Central memory CD8-positive, alpha-beta T cell (primary cell): ENCODE data around the gene KRTAP10-4.
"Not testable (repeated sequence)": the region's sequence is repeated elsewhere in the genome, so short reads cannot be mapped to it uniquely, and the experiment has no call there.

Experiments
- ATAC-seq: fragments of 150-1000 bp; cut with Tn5 transposase; replicated peaks from 2 replicates; pipeline ENCODE4 v1.10.0; 2022; ENCODE audit warnings: mild to moderate bottlenecking, moderate FRiP score, moderate number of reproducible peaks; ENCODE audit not compliant: poor library complexity, severe bottlenecking; ENCODE audit errors: extremely low read depth
- DNase-seq, 2 donors: peaks; one replicate each; pipeline ENCODE4 v3.0.0; 2021; ENCODE audit warnings: low spot score in 2 of 2
- H3K27ac Mint-ChIP-seq: one replicate; pipeline ENCODE4 v1.8.0; 2022; ENCODE audit warnings: low read depth, mild to moderate bottlenecking, moderate library complexity, mixed read lengths
- H3K27me3 Mint-ChIP-seq: one replicate; pipeline ENCODE4 v1.8.0; 2022; ENCODE audit warnings: mixed read lengths
- H3K36me3 Mint-ChIP-seq: one replicate; pipeline ENCODE4 v1.8.0; 2022; ENCODE audit warnings: mild to moderate bottlenecking, moderate library complexity, mixed read lengths; ENCODE audit not compliant: insufficient read depth
- H3K4me1 Mint-ChIP-seq: one replicate; pipeline ENCODE4 v1.8.0; 2022; ENCODE audit warnings: mixed read lengths
- H3K4me3 Mint-ChIP-seq: one replicate; pipeline ENCODE4 v1.8.0; 2022; ENCODE audit warnings: mild to moderate bottlenecking, moderate library complexity, mixed read lengths
- H3K9me3 Mint-ChIP-seq: one replicate; pipeline ENCODE4 v1.8.0; 2022; ENCODE audit warnings: mixed read lengths

KRTAP10-4 gene

DNA sequence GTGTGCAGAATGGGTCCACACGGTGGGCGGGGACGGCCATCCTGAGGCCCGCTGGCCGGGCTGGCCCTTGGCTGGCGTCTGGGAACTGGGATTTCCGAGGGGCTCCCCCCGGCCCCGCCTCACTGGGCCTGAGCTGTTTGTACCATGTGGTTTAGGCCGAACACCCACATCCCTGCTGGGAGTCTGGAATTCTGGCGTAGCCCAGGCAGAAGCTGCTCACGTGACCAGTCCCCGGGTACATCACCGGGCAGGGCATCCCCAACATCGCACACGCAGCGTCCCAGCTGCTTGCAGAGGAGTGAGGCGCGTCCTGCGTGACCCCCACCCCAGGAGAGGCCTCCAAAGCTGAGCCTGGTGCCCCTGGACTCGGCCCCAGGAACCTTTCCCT lies 28.9 kb downstream of the KRTAP10-4 start:
- Mint-ChIP-seq H3K27me3 (peaks cover 35% of the 10 kb centered on the region), H3K9me3 (no peaks in the 10 kb centered on the region), H3K4me3 (no peak overlapping the region), H3K36me3 (peaks cover 2% of the 10 kb centered on the region), H3K4me1 (no peaks in the 10 kb centered on the region), H3K27ac (no peak overlapping the region)
- ATAC-seq: no peak
- no peak for DNase-seq

DNA sequence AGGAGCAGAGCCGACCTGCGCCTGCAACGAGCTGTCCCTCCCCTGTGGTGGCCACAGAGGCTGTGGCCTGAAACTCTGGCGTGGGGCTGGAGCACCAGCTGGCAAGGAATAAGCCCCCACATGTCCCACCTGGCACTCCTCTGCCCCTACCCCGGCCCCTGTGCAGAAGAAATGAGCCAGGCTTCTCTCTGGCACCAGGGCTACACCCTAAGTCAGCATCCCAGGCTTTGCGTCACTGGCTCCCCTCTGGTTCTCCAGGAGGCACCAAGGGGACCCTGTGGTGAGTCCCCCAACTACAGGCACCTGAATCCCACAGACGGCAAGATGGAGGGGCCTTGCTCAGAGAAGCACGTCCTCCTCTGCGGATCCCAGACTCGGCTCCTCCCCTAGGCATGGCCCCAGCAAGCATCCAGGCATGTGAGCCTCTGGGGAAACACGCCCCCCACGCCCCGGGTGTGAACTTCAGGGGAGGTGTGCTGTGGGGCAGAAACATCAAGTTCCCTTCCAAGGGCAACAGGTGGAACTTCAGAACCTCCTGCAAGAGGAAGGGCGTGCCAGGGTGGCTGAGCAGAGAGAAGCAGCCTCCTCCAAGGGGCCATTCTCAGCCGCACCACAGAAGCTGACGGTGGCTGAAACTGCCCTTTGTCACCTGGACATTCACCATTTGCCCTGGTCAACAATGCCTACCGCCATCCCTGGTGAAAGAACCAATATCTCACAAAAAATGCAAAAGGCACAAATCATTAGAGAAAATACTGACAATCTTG lies 29.8 kb downstream of the KRTAP10-4 start:
- no peaks in the 10 kb centered on the region for H3K9me3 Mint-ChIP-seq
- peaks cover 29% of the 10 kb centered on the region for H3K27me3 Mint-ChIP-seq
- H3K27ac Mint-ChIP-seq: peak overlapping the region; percentile 49
- H3K4me3 Mint-ChIP-seq: no peak overlapping the region
- H3K4me1 Mint-ChIP-seq: no peaks in the 10 kb centered on the region
- ATAC-seq (no peak), DNase-seq (no peak)
- H3K36me3 Mint-ChIP-seq: peaks cover 2% of the 10 kb centered on the region

DNA sequence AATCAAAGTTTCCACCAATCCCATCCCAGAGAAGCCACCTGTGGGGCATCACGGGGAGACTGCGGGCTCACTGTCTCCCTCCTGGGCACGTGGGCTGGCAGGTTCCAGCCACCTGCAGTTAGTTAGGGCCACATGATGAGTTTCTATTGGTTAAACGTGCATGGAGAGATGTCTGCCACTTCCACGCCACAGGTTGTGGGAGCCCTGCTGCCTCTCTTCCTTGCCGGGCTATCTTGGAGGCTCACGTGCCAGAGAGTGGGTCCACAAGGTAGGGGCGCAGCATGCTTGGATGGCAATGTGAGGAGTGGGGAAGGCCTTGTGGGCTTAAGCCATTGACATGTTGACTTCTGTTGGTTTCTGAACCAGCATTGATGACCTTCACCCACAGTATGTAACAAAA lies 30.4 kb downstream of the KRTAP10-4 start:
- ATAC-seq (no peak), DNase-seq (no peak)
- peaks cover 2% of the 10 kb centered on the region for H3K36me3 Mint-ChIP-seq
- H3K27ac Mint-ChIP-seq: no peak overlapping the region
- H3K27me3 Mint-ChIP-seq: peaks cover 27% of the 10 kb centered on the region
- peaks cover 3% of the 10 kb centered on the region for H3K9me3 Mint-ChIP-seq
- H3K4me1 Mint-ChIP-seq: no peaks in the 10 kb centered on the region
- no peak overlapping the region for H3K4me3 Mint-ChIP-seq

DNA sequence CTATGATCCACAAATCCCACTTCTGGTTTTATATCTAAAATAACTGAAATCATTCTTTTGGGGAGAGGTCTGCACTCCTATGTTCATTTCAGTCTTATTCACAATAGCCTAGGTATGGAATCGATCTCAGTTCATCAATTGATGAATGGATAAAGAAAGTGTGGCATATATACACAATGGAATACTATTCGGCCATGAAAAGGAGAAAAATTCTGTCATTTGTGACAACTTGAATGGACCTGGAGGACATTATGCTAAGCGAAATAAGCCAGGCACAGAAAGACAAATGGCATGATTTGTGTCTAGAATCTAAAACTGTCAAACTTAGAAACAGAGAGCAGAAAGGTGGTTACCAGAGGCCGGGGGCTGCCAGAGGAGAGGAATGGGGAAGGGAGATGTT lies 33.0 kb downstream of the KRTAP10-4 start:
- no peaks in the 10 kb centered on the region for H3K4me1 Mint-ChIP-seq
- DNase-seq (no peak), ATAC-seq (no peak)
- H3K27ac Mint-ChIP-seq: no peak overlapping the region
- peaks cover 22% of the 10 kb centered on the region for H3K9me3 Mint-ChIP-seq
- peaks cover 23% of the 10 kb centered on the region for H3K27me3 Mint-ChIP-seq
- H3K4me3 Mint-ChIP-seq: no peak overlapping the region
- peaks cover 2% of the 10 kb centered on the region for H3K36me3 Mint-ChIP-seq

DNA sequence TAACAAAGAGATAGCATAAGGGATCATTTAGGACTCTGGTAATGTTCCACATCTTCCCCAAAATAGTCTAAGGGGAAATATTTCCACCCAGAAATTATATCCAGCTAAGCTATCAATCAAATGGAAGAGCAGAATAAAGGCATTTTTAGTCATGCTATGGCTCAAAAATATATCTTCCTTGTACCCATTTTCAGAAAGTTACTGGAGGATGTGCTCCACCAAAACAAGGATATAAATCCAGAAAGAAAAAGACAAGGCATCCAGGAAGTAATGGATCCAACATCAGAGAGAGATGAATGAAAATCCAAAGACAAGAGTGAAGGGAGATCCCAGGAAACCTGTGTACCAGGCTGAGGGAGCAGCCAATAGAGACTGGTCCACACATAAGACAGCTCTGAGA lies 35.7 kb downstream of the KRTAP10-4 start:
- Mint-ChIP-seq H3K27ac (no peak overlapping the region), H3K4me3 (no peak overlapping the region), H3K27me3 (peaks cover 17% of the 10 kb centered on the region), H3K36me3 (peaks cover 2% of the 10 kb centered on the region), H3K4me1 (peaks cover 6% of the 10 kb centered on the region), H3K9me3 (peaks cover 22% of the 10 kb centered on the region)
- no peak for DNase-seq
- ATAC-seq: no peak

DNA sequence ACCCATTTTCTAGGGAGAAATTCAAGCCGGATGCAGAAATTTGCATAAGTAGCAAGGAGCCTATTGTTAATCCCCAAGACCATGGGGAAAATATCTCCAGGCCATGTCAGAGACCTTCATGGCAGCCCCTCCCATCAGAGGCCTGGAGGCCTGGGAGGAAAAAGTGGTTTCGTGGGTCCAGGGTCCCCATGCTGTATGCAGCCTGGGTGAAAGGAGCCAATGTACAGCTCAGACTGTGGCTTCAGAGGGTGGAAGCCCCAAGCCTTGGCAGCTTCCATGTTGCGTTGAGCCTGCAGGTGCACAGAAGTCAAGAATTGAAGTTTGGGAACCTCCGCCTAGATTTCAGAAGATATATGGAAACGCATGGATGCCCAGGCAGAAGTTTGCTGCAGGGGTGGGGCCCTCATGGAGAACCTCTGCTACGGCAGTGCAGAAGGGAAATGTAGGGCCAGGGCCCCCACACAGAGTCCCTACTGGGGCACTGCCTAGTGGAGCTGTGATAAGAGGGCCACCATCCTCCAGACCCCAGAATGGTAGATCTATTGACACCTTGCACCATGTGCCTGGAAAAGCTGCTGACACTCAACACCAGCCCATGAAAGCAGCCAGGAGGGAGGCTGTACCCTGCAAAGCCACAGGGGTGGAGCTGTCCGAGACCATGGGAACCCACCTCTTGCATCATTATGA lies 36.8 kb downstream of the KRTAP10-4 start:
- not testable (repeated sequence) for H3K36me3 Mint-ChIP-seq, ATAC-seq, DNase-seq, H3K4me3 Mint-ChIP-seq, H3K27ac Mint-ChIP-seq
- H3K9me3 Mint-ChIP-seq: peaks cover 22% of the 10 kb centered on the region
- H3K4me1 Mint-ChIP-seq: peaks cover 11% of the 10 kb centered on the region
- peaks cover 17% of the 10 kb centered on the region for H3K27me3 Mint-ChIP-seq

DNA sequence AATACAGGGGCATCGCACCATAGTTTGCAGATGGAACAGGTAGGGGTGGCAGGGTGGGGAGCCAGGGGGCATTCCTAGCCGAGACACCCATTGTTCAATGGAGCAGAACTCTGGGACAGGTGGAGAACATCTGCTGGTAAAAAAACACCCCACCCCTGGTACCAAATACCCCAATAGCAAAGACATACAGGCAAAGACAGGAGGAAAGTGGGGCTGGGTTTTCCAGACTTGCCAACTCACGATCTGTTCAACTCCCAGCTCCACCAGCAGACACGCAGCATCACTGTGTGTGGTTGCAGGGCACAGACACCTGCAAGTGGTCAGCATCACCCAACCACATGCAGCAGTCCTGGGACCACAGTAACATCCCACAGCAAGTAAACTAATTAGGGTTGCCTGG lies 38.0 kb downstream of the KRTAP10-4 start:
- no peak overlapping the region for H3K4me3 Mint-ChIP-seq
- H3K9me3 Mint-ChIP-seq: peaks cover 22% of the 10 kb centered on the region
- DNase-seq (no peak), ATAC-seq (no peak)
- peaks cover 22% of the 10 kb centered on the region for H3K4me1 Mint-ChIP-seq
- peaks cover 4% of the 10 kb centered on the region for H3K27me3 Mint-ChIP-seq
- no peak overlapping the region for H3K27ac Mint-ChIP-seq
- H3K36me3 Mint-ChIP-seq: peaks cover 1% of the 10 kb centered on the region

DNA sequence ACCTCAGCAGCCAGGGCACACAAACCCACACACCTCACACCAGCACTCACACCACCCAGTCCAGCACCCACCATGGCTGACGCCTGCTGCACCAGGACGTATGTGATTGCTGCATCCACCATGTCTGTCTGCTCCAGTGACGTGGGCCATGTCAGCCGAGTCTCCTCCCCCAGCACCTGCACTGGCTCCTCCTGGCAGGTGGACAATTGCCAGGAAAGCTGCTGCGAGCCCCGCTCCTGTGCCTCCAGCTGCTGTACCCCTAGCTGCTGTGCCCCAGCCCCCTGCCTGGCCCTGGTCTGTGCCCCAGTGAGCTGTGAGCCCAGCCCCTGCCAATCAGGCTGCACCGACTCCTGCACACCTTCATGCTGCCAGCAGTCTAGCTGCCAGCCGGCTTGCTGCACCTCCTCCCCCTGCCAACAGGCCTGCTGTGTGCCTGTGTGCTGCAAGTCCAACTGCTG lies 38.5 kb downstream of the KRTAP10-4 start, which contains the start of gene KRTAP10-8:
TSS of gene KRTAP10-8 (plus strand) at position 51 of the 458 bp plus-strand sequence. CDS start at position 73, 22 bp downstream.
- ATAC-seq (no peak), DNase-seq (no peak)
- Mint-ChIP-seq H3K36me3 (no peaks in the 10 kb centered on the region), H3K27me3 (no peaks in the 10 kb centered on the region), H3K9me3 (peaks cover 22% of the 10 kb centered on the region), H3K4me1 (peaks cover 27% of the 10 kb centered on the region), H3K27ac (no peak within 1 kb of the TSS), H3K4me3 (no peak within 1 kb of the TSS)

DNA sequence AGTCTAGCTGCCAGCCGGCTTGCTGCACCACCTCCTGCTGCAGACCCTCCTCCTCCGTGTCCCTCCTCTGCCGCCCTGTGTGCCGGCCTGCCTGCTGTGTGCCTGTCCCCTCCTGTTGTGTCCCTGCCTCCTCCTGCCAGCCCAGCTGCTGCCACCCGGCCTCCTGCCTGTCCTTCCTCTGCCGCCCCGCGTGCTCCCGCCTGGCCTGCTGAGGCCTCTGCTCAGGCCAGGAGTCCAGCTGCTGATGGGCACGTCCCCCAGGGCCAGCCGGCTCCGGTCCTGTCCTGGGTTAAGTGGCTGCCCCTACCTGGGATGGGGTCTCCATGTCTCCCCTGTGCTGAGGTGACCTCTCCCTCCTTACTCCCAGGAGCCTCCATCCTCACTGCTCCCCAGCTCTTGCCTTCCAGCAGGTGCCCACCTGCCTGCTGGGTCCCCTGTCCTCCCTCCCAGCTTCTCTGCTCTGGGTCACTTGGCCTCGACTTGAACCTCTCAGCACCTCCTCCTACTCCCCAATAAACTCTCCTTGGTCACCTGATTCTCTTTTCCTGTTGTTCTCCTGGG lies 39.2 kb downstream of the KRTAP10-4 start:
- no peaks in the 10 kb centered on the region for H3K36me3 Mint-ChIP-seq
- H3K27me3 Mint-ChIP-seq: no peaks in the 10 kb centered on the region
- peaks cover 31% of the 10 kb centered on the region for H3K4me1 Mint-ChIP-seq
- no peak overlapping the region for H3K27ac Mint-ChIP-seq
- H3K9me3 Mint-ChIP-seq: peaks cover 22% of the 10 kb centered on the region
- no peak for DNase-seq
- no peak overlapping the region for H3K4me3 Mint-ChIP-seq
- no peak for ATAC-seq

DNA sequence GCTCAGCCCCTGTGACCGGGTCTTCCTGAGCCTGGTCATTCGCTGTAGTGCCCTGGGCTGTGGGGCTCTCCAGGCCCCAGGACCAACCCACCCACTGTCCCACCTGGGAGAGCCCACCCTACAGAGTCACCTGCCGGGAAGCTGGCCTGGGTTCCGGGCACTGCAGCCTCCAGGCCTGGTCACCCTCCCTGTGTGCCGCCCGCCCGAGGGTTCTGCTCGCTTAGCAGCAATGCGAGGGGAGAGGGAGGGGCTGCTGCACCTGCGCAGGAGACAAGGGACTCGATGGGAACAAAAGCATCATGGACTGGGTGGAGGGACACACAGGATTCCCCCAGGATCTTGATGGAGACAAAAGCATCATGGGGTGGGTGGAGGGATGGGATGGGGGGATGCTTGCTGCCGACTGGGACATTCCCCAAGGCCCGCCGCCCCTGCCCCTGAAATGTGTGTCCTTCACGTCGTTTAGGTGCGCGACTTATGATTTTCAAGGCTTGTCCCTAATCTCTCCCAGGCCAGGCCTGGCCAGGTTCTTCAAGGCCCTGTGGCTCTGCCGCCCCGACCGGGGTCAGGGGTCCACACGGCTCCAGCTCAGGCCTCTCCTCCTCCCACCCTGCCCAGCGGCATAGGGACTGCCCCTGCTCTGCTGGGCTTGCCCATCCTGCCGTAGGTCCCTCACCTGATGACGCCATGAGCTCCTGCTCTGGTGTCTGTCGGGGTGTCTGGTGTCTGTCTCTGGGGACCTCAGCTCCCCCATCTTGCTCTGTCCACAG lies 40.0 kb downstream of the KRTAP10-4 start:
- Mint-ChIP-seq H3K4me3 (no peak overlapping the region), H3K27me3 (no peaks in the 10 kb centered on the region), H3K36me3 (peaks cover under 1% of the 10 kb centered on the region), H3K9me3 (peaks cover 22% of the 10 kb centered on the region), H3K4me1 (peaks cover 39% of the 10 kb centered on the region), H3K27ac (no peak overlapping the region)
- ATAC-seq (no peak), DNase-seq (no peak)

DNA sequence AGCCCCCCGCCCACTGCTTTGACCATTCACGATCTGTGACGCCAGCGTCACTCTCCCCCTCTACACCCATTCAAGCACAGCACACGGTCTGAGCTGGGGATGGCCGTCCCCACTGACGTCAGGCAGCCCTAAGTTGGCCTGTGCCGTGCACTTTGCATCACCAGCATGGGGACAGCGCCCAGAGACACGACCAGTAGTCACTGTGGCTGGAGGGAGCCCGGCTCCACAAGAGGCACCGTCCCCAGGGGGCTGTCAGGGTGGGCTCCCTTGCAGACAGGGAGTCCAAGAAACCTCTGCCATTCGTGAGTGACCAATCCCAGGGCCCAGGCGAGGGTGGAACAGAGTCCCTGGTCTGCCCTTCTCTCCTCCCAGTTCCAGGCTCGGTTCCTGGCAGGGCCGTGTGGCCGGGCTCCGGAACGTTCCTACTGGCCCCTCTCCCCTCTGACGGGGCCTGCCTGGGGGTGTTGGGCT lies 40.7 kb downstream of the KRTAP10-4 start:
- Mint-ChIP-seq H3K36me3 (peaks cover 5% of the 10 kb centered on the region), H3K27ac (no peak overlapping the region), H3K9me3 (peaks cover 20% of the 10 kb centered on the region), H3K27me3 (no peaks in the 10 kb centered on the region), H3K4me1 (peaks cover 45% of the 10 kb centered on the region), H3K4me3 (no peak overlapping the region)
- ATAC-seq (no peak), DNase-seq (no peak)

DNA sequence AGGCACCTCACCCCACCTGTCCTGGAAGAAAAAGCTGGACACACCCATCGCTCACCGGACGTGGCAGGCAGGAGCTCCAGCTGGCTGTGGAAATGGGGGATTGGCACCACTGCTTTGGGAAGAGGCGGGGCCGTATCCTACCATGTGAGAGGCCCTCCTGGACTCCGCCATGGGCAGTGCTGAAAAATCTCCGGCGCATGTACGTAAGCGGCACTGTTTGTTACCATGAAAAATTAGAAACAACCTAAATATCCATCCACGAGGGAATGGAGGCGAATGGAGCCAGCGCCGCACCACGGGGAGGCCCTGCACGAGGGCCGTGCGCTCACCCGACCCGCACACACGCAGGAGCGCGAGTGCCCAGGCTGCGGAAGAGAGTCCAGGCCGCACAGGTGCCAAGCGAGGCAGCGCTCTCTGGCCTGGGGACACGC lies 41.4 kb downstream of the KRTAP10-4 start:
- Mint-ChIP-seq H3K27ac (no peak overlapping the region), H3K4me1 (peaks cover 53% of the 10 kb centered on the region)
- no peak for ATAC-seq

More for the DNA sequence above, 41.4 kb downstream of the KRTAP10-4 start:
- no peak for DNase-seq
- no peak overlapping the region for H3K4me3 Mint-ChIP-seq
- H3K36me3 Mint-ChIP-seq: peaks cover 7% of the 10 kb centered on the region
- no peaks in the 10 kb centered on the region for H3K27me3 Mint-ChIP-seq
- H3K9me3 Mint-ChIP-seq: peaks cover 20% of the 10 kb centered on the region
